GM23248 (cell line): ENCODE results near the gene SLC6A19. TPM values are rescaled to one million over a fixed set of nuclear protein-coding genes. Genes with fewer than 3 reads are reported as not detected.

Experiments used
- DNase-seq: peaks from one replicate; pipeline ENCODE4 v3.0.0-alpha.2; 2015
- H2AFZ ChIP-seq: fragments of 200-600 bp; sonication (generic); 2 replicates; pipeline ENCODE4 v1.6.1; 2016; ENCODE audit warnings: antibody characterized with exemption
- H3F3A ChIP-seq: fragments of 200-600 bp; sonication (generic); 2 replicates; pipeline ENCODE4 v1.6.1; 2016; ENCODE audit warnings: mild to moderate bottlenecking, antibody characterized with exemption, mixed run types; ENCODE audit not compliant: insufficient read depth
- H3K27ac ChIP-seq: fragments of 200-600 bp; sonication (generic); 2 replicates; pipeline ENCODE4 v1.5.1; 2016; ENCODE audit warnings: mild to moderate bottlenecking
- H3K27me3 ChIP-seq: fragments of 200-600 bp; sonication (generic); replicated peaks from 2 replicates; pipeline ENCODE4 v1.6.1; 2016; ENCODE audit warnings: mild to moderate bottlenecking; ENCODE audit not compliant: insufficient read depth
- H3K36me3 ChIP-seq: fragments of 200-600 bp; sonication (generic); 2 replicates; pipeline ENCODE4 v1.6.1; 2016; ENCODE audit warnings: low read depth, mild to moderate bottlenecking
- H3K4me1 ChIP-seq: fragments of 200-600 bp; sonication (generic); 2 replicates; pipeline ENCODE4 v1.6.1; 2016; ENCODE audit warnings: mild to moderate bottlenecking; ENCODE audit not compliant: insufficient read depth
- H3K4me2 ChIP-seq: fragments of 200-600 bp; sonication (generic); one replicate; pipeline ENCODE4 v1.6.1; 2016; ENCODE audit warnings: mild to moderate bottlenecking; ENCODE audit not compliant: unreplicated experiment
- H3K4me3 ChIP-seq: fragments of 200-600 bp; sonication (generic); 2 replicates; pipeline ENCODE4 v1.5.1; 2016; ENCODE audit warnings: mild to moderate bottlenecking
- H3K79me2 ChIP-seq: fragments of 200-600 bp; sonication (generic); 2 replicates; pipeline ENCODE4 v1.6.1; 2016; ENCODE audit warnings: mild to moderate bottlenecking; ENCODE audit not compliant: insufficient read depth
- H3K9ac ChIP-seq: fragments of 200-600 bp; sonication (generic); 2 replicates; pipeline ENCODE4 v1.6.1; 2016; ENCODE audit warnings: mild to moderate bottlenecking
- H3K9me2 ChIP-seq: fragments of 200-600 bp; sonication (generic); 2 replicates; pipeline ENCODE4 v1.6.1; 2016; ENCODE audit warnings: mixed run types, mild to moderate bottlenecking, moderate library complexity; ENCODE audit not compliant: insufficient read depth
- H3K9me3 ChIP-seq: fragments of 200-600 bp; sonication (generic); one replicate; pipeline ENCODE4 v1.6.1; 2017; ENCODE audit warnings: low read depth
- H4K20me1 ChIP-seq: fragments of 200-600 bp; sonication (generic); 2 replicates; pipeline ENCODE4 v1.6.0; 2016; ENCODE audit not compliant: insufficient read depth
- EZH2 ChIP-seq: fragments of 200-600 bp; sonication (generic); IDR thresholded peaks from 2 replicates; pipeline ENCODE4 v1.6.1; 2018; ENCODE audit warnings: antibody characterized with exemption, mild to moderate bottlenecking; ENCODE audit not compliant: insufficient read depth, poor library complexity, severe bottlenecking
- EZH2phosphoT487 ChIP-seq: fragments of 200-600 bp; sonication (generic); IDR thresholded peaks from 2 replicates; pipeline ENCODE4 v1.6.1; 2018; ENCODE audit warnings: antibody characterized with exemption, moderate library complexity, mild to moderate bottlenecking, low read depth; ENCODE audit not compliant: insufficient read depth
- WGBS, 2 experiments: methylation state at CpG; one replicate each; pipeline ENCODE4 v1.1.6; 2015 to 2017; ENCODE audit warnings: low lambda C conversion rate in 2 of 2, low coverage in 1 of 2; ENCODE audit errors: missing lambda C conversion rate in 2 of 2; 5-methylcytosine and 5-hydroxymethylcytosine counted together
- in situ Hi-C: fragments of 300-500 bp; cut with MboI; formaldehyde crosslinking; loops from 2 replicates; pipeline ENCODE4 v1.15.0; 2020
- polyA plus RNA-seq: library from polyadenylated mRNA; unstranded; fragments of >200 nt; fragmentation: Nextera tagmentation; extraction: Ambion mirVana; gene quantifications from 2 replicates; pipeline ENCODE4 v1.2.1, GENCODE V29; 2016
- total RNA-seq: library from RNA; depleted of rRNA; stranded (reverse); fragments of >200 nt; shearing (Covaris generic); gene quantifications from 2 replicates; pipeline ENCODE4 v1.2.3, GENCODE V29; 2014

Gene SLC6A19
- total and polyA plus RNA-seq, 2 experiments from 2014 or later = not detected

GRCh38 chr5:1239505-1240251 is 38.3 kb downstream of the SLC6A19 start:
- H3K36me3 ChIP-seq = no peaks in the 10 kb centered on the region
- no peaks in the 10 kb centered on the region for H4K20me1 ChIP-seq
- no peak overlapping the region for H2AFZ ChIP-seq
- H3K9me2 ChIP-seq = no peaks in the 10 kb centered on the region
- 41 to 47% methylated on average over 22 of the region's 22 CpGs for WGBS, 2 experiments
- no peaks in the 10 kb centered on the region for H3K27me3 ChIP-seq
- no peak overlapping the region for H3K27ac ChIP-seq
- no peaks in the 10 kb centered on the region for H3K79me2 ChIP-seq
- no peaks in the 10 kb centered on the region for H3K4me1 ChIP-seq
- H3K9me3 ChIP-seq = no peaks in the 10 kb centered on the region
- H3K4me2 ChIP-seq = no peak overlapping the region
- no peaks in the 10 kb centered on the region for H3F3A ChIP-seq
- in situ Hi-C loops = no loop called here
- no peak overlapping the region for H3K9ac ChIP-seq
- TF ChIP-seq EZH2phosphoT487 (no peak), EZH2 (no peak)
- DNase-seq = no peak
- H3K4me3 ChIP-seq = no peak overlapping the region

GRCh38 chr5:1240496-1241260 is 39.3 kb downstream of the SLC6A19 start:
- Histone ChIP-seq H3F3A (no peaks in the 10 kb centered on the region), H4K20me1 (no peaks in the 10 kb centered on the region), H3K9me2 (no peaks in the 10 kb centered on the region), H3K36me3 (no peaks in the 10 kb centered on the region), H3K4me1 (no peaks in the 10 kb centered on the region), H3K9me3 (no peaks in the 10 kb centered on the region), H3K9ac (no peak overlapping the region), H3K4me3 (no peak overlapping the region), H3K79me2 (no peaks in the 10 kb centered on the region), H3K27ac (no peak overlapping the region), H3K27me3 (no peaks in the 10 kb centered on the region), H2AFZ (no peak overlapping the region), H3K4me2 (no peak overlapping the region)
- WGBS, 2 experiments = 62 to 65% methylated on average over 28 to 29 of the region's 29 CpGs
- in situ Hi-C loops = no loop called here
- no peak for DNase-seq
- TF ChIP-seq EZH2phosphoT487 (no peak), EZH2 (no peak)

- no peaks in the 10 kb centered on the region for H3K36me3 ChIP-seq
- DNase-seq = no peak
These were observed 40.2 kb downstream of the SLC6A19 start for GRCh38 chr5:1241509-1242080.

GRCh38 chr5:1242733-1243486 is 41.5 kb downstream of the SLC6A19 start:
- Histone ChIP-seq H3K9me3 (no peaks in the 10 kb centered on the region), H3K9ac (no peak overlapping the region), H3F3A (no peaks in the 10 kb centered on the region), H3K9me2 (no peaks in the 10 kb centered on the region), H3K4me2 (no peak overlapping the region), H4K20me1 (no peaks in the 10 kb centered on the region), H3K27ac (no peak overlapping the region), H3K4me3 (no peak overlapping the region), H2AFZ (no peak overlapping the region), H3K36me3 (no peaks in the 10 kb centered on the region), H3K27me3 (no peaks in the 10 kb centered on the region), H3K4me1 (no peaks in the 10 kb centered on the region), H3K79me2 (no peaks in the 10 kb centered on the region)
- WGBS, 2 experiments = 31 to 38% methylated on average over 14 of the region's 14 CpGs
- TF ChIP-seq EZH2phosphoT487 (no peak), EZH2 (no peak)
- in situ Hi-C loops = no loop called here
- DNase-seq = no peak

More at GRCh38 chr5:1241509-1242080, 40.2 kb downstream of the SLC6A19 start:
- Histone ChIP-seq H3K9ac (no peak overlapping the region), H4K20me1 (no peaks in the 10 kb centered on the region), H3K4me3 (no peak overlapping the region), H3F3A (no peaks in the 10 kb centered on the region), H3K4me2 (no peak overlapping the region), H3K27ac (no peak overlapping the region), H2AFZ (no peak overlapping the region), H3K79me2 (no peaks in the 10 kb centered on the region), H3K27me3 (no peaks in the 10 kb centered on the region), H3K9me2 (no peaks in the 10 kb centered on the region), H3K9me3 (no peaks in the 10 kb centered on the region), H3K4me1 (no peaks in the 10 kb centered on the region)
- no peak for TF ChIP-seq EZH2phosphoT487
- no peak for TF ChIP-seq EZH2
- in situ Hi-C loops = no loop called here
- WGBS, 2 experiments = 60 to 63% methylated on average over 22 of the region's 22 CpGs
